ENCODE data around the gene RNF130.
"Not testable (repeated sequence)": the region's sequence is repeated elsewhere in the genome, so short reads cannot be mapped to it uniquely, and the experiment has no call there.

Gene RNF130

GRCh38 chr5:179994583-179995323 lies 76.8 kb downstream of the RNF130 start:
- Histone ChIP-seq H3K9me3 (ENCODE audit: control insufficient read depth, insufficient read depth, low read depth, low read length) (no peaks in the 10 kb centered on the region), H3K27ac (ENCODE audit: extremely low read depth, low read depth, low read length) (no peak overlapping the region), H3K36me3 (ENCODE audit: control insufficient read depth in 2 of 2, insufficient read depth in 1 of 2, low read length in 2 of 2) (no peaks in the 10 kb centered on the region), H3K4me1 (ENCODE audit: control insufficient read depth, insufficient read depth, low read length) (no peaks in the 10 kb centered on the region), H3K4me3 (ENCODE audit: low read depth, low read length) (no peak overlapping the region)
- ChIA-PET CTCF (interaction anchor here (1.3 kb wide), 1 partner anchor 10 kb away, joined by 5 read pairs; no protein-coding TSS in a partner anchor), POLR2A (no interaction called here)
- TF ChIP-seq ZNF416 (tag by site-specific recombination; IDR thresholded peaks at IDR 0.05) (no peak), RBAK (tag by site-specific recombination; IDR thresholded peaks at IDR 0.05) (no peak), GFI1B (tag by site-specific recombination; IDR thresholded peaks at IDR 0.05) (no peak), ZBTB6 (tag by site-specific recombination; IDR thresholded peaks at IDR 0.05) (no peak), KLF10 (tag by site-specific recombination; IDR thresholded peaks at IDR 0.05) (no peak), ZNF140 (tag by site-specific recombination; IDR thresholded peaks at IDR 0.05) (no peak), ZNF248 (tag by site-specific recombination; IDR thresholded peaks at IDR 0.05) (no peak), ZNF48 (tag by site-specific recombination; IDR thresholded peaks at IDR 0.05) (no peak), ZNF292 (tag by site-specific recombination; IDR thresholded peaks at IDR 0.05; ENCODE audit: borderline replicate concordance, low read depth) (no peak), ZNF138 (tag by site-specific recombination; IDR thresholded peaks at IDR 0.05; ENCODE audit: borderline replicate concordance) (no peak), ZNF549 (tag by site-specific recombination; IDR thresholded peaks at IDR 0.05) (no peak), ZNF2 (tag by site-specific recombination; IDR thresholded peaks at IDR 0.05) (no peak), ZNF23 (tag by site-specific recombination; IDR thresholded peaks at IDR 0.05; ENCODE audit: borderline replicate concordance) (no peak), ELK4 (IDR thresholded peaks at IDR 0.05; ENCODE audit: borderline replicate concordance, low read depth, low read length) (no peak), ZNF302 (tag by site-specific recombination; IDR thresholded peaks at IDR 0.05; ENCODE audit: low read depth) (no peak)
- TF ChIP-seq, protein P1, sequence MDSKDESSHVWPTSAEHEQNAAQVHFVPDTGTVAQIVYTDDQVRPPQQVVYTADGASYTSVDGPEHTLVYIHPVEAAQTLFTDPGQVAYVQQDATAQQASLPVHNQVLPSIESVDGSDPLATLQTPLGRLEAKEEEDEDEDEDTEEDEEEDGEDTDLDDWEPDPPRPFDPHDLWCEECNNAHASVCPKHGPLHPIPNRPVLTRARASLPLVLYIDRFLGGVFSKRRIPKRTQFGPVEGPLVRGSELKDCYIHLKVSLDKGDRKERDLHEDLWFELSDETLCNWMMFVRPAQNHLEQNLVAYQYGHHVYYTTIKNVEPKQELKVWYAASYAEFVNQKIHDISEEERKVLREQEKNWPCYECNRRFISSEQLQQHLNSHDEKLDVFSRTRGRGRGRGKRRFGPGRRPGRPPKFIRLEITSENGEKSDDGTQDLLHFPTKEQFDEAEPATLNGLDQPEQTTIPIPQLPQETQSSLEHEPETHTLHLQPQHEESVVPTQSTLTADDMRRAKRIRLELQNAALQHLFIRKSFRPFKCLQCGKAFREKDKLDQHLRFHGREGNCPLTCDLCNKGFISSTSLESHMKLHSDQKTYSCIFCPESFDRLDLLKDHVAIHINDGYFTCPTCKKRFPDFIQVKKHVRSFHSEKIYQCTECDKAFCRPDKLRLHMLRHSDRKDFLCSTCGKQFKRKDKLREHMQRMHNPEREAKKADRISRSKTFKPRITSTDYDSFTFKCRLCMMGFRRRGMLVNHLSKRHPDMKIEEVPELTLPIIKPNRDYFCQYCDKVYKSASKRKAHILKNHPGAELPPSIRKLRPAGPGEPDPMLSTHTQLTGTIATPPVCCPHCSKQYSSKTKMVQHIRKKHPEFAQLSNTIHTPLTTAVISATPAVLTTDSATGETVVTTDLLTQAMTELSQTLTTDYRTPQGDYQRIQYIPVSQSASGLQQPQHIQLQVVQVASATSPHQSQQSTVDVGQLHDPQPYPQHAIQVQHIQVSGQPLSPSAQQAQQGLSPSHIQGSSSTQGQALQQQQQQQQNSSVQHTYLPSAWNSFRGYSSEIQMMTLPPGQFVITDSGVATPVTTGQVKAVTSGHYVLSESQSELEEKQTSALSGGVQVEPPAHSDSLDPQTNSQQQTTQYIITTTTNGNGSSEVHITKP (tag by site-specific recombination; IDR thresholded peaks at IDR 0.05), result no peak

DNA sequence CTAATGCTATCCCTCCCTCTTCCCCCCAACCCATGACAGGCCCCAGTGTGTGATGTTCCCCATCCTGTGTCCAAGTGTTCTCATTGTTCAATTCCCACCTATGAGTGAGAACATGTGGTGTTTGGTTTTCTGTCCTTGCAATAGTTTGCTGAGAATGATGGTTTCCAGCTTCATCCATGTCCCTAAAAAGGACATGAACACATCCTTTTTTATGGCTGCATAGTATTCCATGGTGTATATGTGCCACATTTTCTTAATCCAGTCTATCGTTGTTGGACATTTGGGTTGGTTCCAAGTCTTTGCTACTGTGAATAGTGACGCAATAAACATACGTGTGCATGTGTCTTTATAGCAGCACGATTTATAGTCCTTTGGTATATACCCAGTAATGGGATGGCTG lies 78.7 kb downstream of the RNF130 start:
- TF ChIP-seq ZNF280D (tag by site-specific recombination; IDR thresholded peaks at IDR 0.05), result 0 out of 2 replicates have a peak, but pooled peaks have one; percentile 52
- peak; percentile 94 for TF ChIP-seq ZNF146 (tag by site-specific recombination; IDR thresholded peaks at IDR 0.05)
- H3K4me1 ChIP-seq (ENCODE audit: control insufficient read depth, insufficient read depth, low read length); POLR2A ChIA-PET; H3K4me3 ChIP-seq (ENCODE audit: low read depth, low read length); H3K9me3 ChIP-seq (ENCODE audit: control insufficient read depth, insufficient read depth, low read depth, low read length); H3K36me3 ChIP-seq (ENCODE audit: control insufficient read depth in 2 of 2, insufficient read depth in 1 of 2, low read length in 2 of 2); CTCF ChIA-PET; H3K27ac ChIP-seq (ENCODE audit: extremely low read depth, low read depth, low read length): not testable (repeated sequence)

All from HEK293 (cell line).